Suprapubic skin (tissue), 3 donors: ENCODE measurements around the gene UBE2QL1.

Source experiments
- POLR2A ChIP-seq, 2 donors: fragments of 450-650 bp; IDR thresholded peaks; one replicate each; pipeline ENCODE4 v1.6.1; 2017; ENCODE audit warnings: antibody characterized with exemption in 2 of 2, mild to moderate bottlenecking in 2 of 2, moderate library complexity in 2 of 2
- TF ChIP-seq, protein P1 (sequence below), 2 donors: fragments of 200-600 bp in 1 of 2; fragments of 450-650 bp in 1 of 2; sonication (generic) in 1 of 2; IDR thresholded peaks; one replicate each; pipeline ENCODE4 v1.5.1; 2016 to 2019; ENCODE audit warnings: antibody characterized with exemption in 2 of 2, mild to moderate bottlenecking in 1 of 2, moderate library complexity in 1 of 2

- TF ChIP-seq, protein P1, sequence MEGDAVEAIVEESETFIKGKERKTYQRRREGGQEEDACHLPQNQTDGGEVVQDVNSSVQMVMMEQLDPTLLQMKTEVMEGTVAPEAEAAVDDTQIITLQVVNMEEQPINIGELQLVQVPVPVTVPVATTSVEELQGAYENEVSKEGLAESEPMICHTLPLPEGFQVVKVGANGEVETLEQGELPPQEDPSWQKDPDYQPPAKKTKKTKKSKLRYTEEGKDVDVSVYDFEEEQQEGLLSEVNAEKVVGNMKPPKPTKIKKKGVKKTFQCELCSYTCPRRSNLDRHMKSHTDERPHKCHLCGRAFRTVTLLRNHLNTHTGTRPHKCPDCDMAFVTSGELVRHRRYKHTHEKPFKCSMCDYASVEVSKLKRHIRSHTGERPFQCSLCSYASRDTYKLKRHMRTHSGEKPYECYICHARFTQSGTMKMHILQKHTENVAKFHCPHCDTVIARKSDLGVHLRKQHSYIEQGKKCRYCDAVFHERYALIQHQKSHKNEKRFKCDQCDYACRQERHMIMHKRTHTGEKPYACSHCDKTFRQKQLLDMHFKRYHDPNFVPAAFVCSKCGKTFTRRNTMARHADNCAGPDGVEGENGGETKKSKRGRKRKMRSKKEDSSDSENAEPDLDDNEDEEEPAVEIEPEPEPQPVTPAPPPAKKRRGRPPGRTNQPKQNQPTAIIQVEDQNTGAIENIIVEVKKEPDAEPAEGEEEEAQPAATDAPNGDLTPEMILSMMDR (IDR thresholded peaks at IDR 0.05): no peak
- no peak for TF ChIP-seq POLR2A (IDR thresholded peaks at IDR 0.05)
These were observed 36.8 kb downstream of the UBE2QL1 start for GRCh38 chr5:6485441-6485840.
